Measurements from ENCODE around the gene SEC31A.

SEC31A gene

DNA sequence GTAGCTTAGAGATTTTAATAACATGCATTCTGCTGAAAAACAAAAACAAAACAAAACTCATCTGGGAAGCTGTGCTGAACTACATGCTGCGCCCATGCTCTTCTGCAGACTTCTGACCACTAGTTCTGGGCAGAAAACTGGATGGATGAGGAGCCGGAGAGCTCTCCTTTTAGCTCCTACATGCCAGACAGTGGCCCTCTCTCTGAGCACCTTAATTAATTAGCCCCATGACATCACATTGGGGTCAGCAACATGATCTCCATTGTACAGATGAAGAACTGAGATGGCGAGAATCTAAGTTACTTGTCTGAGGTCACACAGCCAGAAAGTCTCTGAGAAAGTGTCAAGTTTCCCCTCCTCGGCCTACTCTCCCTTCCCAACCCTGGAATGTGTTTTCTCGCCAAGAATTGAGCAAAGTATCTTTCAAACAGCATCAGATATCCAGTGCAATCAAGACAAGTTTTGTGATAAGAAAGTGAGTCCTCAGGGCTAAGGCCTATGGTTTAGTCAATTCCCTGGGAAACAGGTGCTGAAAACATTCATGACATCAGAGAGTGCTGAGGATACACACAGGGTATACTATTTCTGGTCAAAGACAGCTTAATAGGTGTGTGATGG, 113.9 kb downstream of the SEC31A start:
- no peak overlapping the region for H3K4me3 ChIP-seq (ENCODE audit: low read depth in 1 of 5, low read length in 5 of 5)
- no peak overlapping the region for H3K27ac ChIP-seq (ENCODE audit: low read depth, low read length)

DNA sequence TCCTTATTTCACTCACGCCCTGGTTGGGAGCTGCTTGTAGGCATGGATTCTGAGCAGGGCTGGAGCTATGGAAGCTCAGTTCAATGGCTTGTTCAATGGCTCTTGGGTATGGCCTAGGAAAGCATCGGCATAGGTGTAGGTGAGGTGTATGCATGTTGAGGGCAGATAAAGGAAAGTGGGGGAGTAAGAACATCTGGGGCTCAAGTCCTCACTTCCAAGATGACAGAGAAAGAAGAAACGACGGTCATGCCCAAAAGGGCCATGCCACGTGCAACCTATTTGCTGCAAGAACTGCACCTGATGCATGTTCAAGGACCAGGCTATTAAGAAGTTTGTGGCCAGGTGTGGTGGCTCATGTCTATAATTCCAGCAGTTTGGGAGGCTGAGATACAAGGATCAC, 115.7 kb downstream of the SEC31A start:
- H3K9me3 ChIP-seq (ENCODE audit: control insufficient read depth in 5 of 5, low read length in 5 of 5) = no peaks in the 10 kb centered on the region
- H3K27ac ChIP-seq (ENCODE audit: low read depth, low read length) = no peak overlapping the region
- H3K4me3 ChIP-seq (ENCODE audit: low read depth in 1 of 5, low read length in 5 of 5) = no peak overlapping the region
- H3K9ac ChIP-seq (ENCODE audit: low read length in 5 of 5) = no peak overlapping the region
- H3K27me3 ChIP-seq (ENCODE audit: control insufficient read depth in 5 of 5, insufficient read depth in 4 of 5, low read length in 5 of 5) = no peaks in the 10 kb centered on the region
- H3K4me1 ChIP-seq (ENCODE audit: control insufficient read depth in 5 of 5, insufficient read depth in 5 of 5, low read length in 5 of 5) = no peaks in the 10 kb centered on the region
- no peaks in the 10 kb centered on the region for H3K36me3 ChIP-seq (ENCODE audit: control insufficient read depth in 5 of 5, insufficient read depth in 5 of 5, low read length in 5 of 5)

More for the DNA sequence above, 113.9 kb downstream of the SEC31A start:
- Histone ChIP-seq H3K9ac (ENCODE audit: low read length in 5 of 5) (no peak overlapping the region), H3K4me1 (ENCODE audit: control insufficient read depth in 5 of 5, insufficient read depth in 5 of 5, low read length in 5 of 5) (peaks cover 0 to 6% (median 0%) of the 10 kb centered on the region in 5 donors), H3K36me3 (ENCODE audit: control insufficient read depth in 5 of 5, insufficient read depth in 5 of 5, low read length in 5 of 5) (no peaks in the 10 kb centered on the region), H3K9me3 (ENCODE audit: control insufficient read depth in 5 of 5, low read length in 5 of 5) (no peaks in the 10 kb centered on the region), H3K27me3 (ENCODE audit: control insufficient read depth in 5 of 5, insufficient read depth in 4 of 5, low read length in 5 of 5) (no peaks in the 10 kb centered on the region)

DNA sequence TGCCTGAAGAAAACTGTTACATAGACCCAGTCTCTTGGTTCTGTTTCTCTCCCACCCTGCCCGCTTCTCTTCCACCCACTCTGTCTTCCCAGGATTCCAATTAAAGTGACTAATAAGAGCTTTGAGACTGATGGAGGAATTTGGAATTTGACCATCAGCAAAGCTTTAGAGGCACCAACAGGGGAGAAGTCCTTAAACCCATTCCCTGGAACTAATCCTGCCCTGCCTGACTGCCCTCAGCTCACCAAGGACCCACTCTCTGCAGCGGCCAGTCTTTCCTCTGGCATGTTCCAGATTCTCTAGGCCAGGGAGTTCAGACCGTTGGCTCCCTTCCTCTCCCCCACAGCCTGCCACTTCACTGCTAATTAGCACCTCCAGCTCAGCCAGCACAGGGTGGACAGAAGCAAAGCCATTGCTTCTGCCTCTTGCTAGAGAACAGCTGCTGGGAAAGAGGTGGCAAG, 116.2 kb downstream of the SEC31A start:
- H3K27ac ChIP-seq (ENCODE audit: low read depth, low read length) = no peak overlapping the region
- H3K9me3 ChIP-seq (ENCODE audit: control insufficient read depth in 5 of 5, low read length in 5 of 5) = no peaks in the 10 kb centered on the region
- H3K36me3 ChIP-seq (ENCODE audit: control insufficient read depth in 5 of 5, insufficient read depth in 5 of 5, low read length in 5 of 5) = no peaks in the 10 kb centered on the region
- no peak overlapping the region for H3K4me3 ChIP-seq (ENCODE audit: low read depth in 1 of 5, low read length in 5 of 5)
- H3K4me1 ChIP-seq (ENCODE audit: control insufficient read depth in 5 of 5, insufficient read depth in 5 of 5, low read length in 5 of 5) = no peaks in the 10 kb centered on the region
- no peak overlapping the region for H3K9ac ChIP-seq (ENCODE audit: low read length in 5 of 5)
- no peaks in the 10 kb centered on the region for H3K27me3 ChIP-seq (ENCODE audit: control insufficient read depth in 5 of 5, insufficient read depth in 4 of 5, low read length in 5 of 5)

DNA sequence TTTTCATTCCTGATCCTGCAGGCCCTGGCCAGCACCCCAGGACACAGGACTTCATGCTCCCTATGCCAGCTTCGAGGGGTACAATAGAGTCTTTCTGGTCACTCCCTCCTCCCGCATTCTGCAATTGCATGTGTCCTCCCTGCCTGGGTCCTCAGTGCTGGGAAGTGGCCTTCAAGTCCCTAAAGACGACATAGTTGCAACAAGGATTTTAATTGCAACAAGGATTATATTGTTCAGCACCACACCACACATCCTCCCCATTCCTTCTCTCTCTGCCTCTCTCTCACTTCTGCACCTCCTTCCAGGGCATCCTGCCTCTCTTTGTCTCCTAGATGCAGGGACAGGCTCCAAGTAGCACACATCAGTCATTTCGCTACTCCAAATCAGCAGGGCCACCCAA, 117.9 kb downstream of the SEC31A start:
- Histone ChIP-seq H3K9ac (ENCODE audit: low read length in 5 of 5) (no peak overlapping the region), H3K4me3 (ENCODE audit: low read depth in 1 of 5, low read length in 5 of 5) (no peak overlapping the region), H3K27ac (ENCODE audit: low read depth, low read length) (no peak overlapping the region), H3K27me3 (ENCODE audit: control insufficient read depth in 5 of 5, insufficient read depth in 4 of 5, low read length in 5 of 5) (no peaks in the 10 kb centered on the region), H3K9me3 (ENCODE audit: control insufficient read depth in 5 of 5, low read length in 5 of 5) (no peaks in the 10 kb centered on the region), H3K36me3 (ENCODE audit: control insufficient read depth in 5 of 5, insufficient read depth in 5 of 5, low read length in 5 of 5) (no peaks in the 10 kb centered on the region), H3K4me1 (ENCODE audit: control insufficient read depth in 5 of 5, insufficient read depth in 5 of 5, low read length in 5 of 5) (no peaks in the 10 kb centered on the region)

DNA sequence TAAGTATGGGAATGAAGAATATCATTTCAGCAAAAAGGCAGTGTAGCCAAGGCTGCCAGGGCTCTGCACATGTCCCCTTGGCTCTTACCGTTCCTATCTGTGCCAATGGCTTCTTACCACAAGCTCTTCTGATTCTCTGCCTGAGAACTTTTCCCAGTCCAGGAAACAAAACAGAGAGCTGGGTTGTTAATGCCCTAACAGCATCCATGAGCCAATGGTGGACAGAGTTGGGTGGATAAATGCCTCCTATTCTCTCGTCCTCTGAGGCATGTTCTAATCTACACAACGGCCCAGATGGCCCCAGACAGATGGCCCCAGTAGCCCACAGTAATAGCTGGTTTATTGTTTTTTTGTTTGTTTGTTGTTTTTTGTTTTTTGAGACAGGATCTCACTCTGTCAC, 120.3 kb downstream of the SEC31A start:
- Histone ChIP-seq H3K4me1 (ENCODE audit: control insufficient read depth in 5 of 5, insufficient read depth in 5 of 5, low read length in 5 of 5) (no peaks in the 10 kb centered on the region), H3K27ac (ENCODE audit: low read depth, low read length) (no peak overlapping the region), H3K9ac (ENCODE audit: low read length in 5 of 5) (no peak overlapping the region), H3K27me3 (ENCODE audit: control insufficient read depth in 5 of 5, insufficient read depth in 4 of 5, low read length in 5 of 5) (no peaks in the 10 kb centered on the region), H3K9me3 (ENCODE audit: control insufficient read depth in 5 of 5, low read length in 5 of 5) (peaks cover 0 to 2% (median 0%) of the 10 kb centered on the region in 5 donors), H3K36me3 (ENCODE audit: control insufficient read depth in 5 of 5, insufficient read depth in 5 of 5, low read length in 5 of 5) (no peaks in the 10 kb centered on the region), H3K4me3 (ENCODE audit: low read depth in 1 of 5, low read length in 5 of 5) (no peak overlapping the region)

All from subcutaneous abdominal adipose tissue (tissue), 5 donors.